GM18505 (cell line): Measurements from ENCODE around the gene DCDC2B.
"Not testable (repeated sequence)": the region's sequence is repeated elsewhere in the genome, so short reads cannot be mapped to it uniquely, and the experiment has no call there.

Source experiments
- ATAC-seq: cut with Tn5 transposase; IDR thresholded peaks from one replicate; pipeline ENCODE4 v1.9.1; 2021; ENCODE audit not compliant: unreplicated experiment
- POLR2A ChIP-seq: IDR thresholded peaks from 4 replicates; pipeline ENCODE4 v1.6.1; 2011; ENCODE audit warnings: borderline replicate concordance; ENCODE audit not compliant: insufficient read depth, insufficient read length; ENCODE audit errors: extremely low read depth

Gene DCDC2B

GRCh38 chr1:32208891-32209328, at the start of gene DCDC2B:
DCDC2B (plus strand) TSS chr1:32209089; CDS start chr1:32209094, 5 bp downstream.
- ATAC-seq = no peak
- TF ChIP-seq POLR2A = no peak

GRCh38 chr1:32159189-32159588, 49.7 kb upstream of the DCDC2B start:
- ATAC-seq = no peak
- TF ChIP-seq POLR2A = no peak

GRCh38 chr1:32163405-32163804, 45.5 kb upstream of the DCDC2B start:
- ATAC-seq = no peak
- no peak for TF ChIP-seq POLR2A

- ATAC-seq = not testable (repeated sequence)
These were observed 43.3 kb upstream of the DCDC2B start for GRCh38 chr1:32165633-32166032.

GRCh38 chr1:32170991-32171390, 37.9 kb upstream of the DCDC2B start:
- no peak for ATAC-seq
- no peak for TF ChIP-seq POLR2A

GRCh38 chr1:32172621-32173245, 36.2 kb upstream of the DCDC2B start:
- ATAC-seq = no peak
- no peak for TF ChIP-seq POLR2A

GRCh38 chr1:32178380-32179192, 30.3 kb upstream of the DCDC2B start:
- no peak for TF ChIP-seq POLR2A
- ATAC-seq = no peak

GRCh38 chr1:32179193-32179442, 29.8 kb upstream of the DCDC2B start:
- TF ChIP-seq POLR2A = no peak
- no peak for ATAC-seq

- peak; percentile 94 for TF ChIP-seq POLR2A
- ATAC-seq = peak; percentile 82
These were observed 29.3 kb upstream of the DCDC2B start, which contains the start of gene TXLNA for GRCh38 chr1:32179443-32180185. TXLNA (plus strand) TSS chr1:32179675; CDS start chr1:32180346, 671 bp downstream.

GRCh38 chr1:32180186-32181060, 28.5 kb upstream of the DCDC2B start:
- ATAC-seq = no peak
- peak; percentile 14 for TF ChIP-seq POLR2A

GRCh38 chr1:32181065-32181464, 27.8 kb upstream of the DCDC2B start:
- no peak for ATAC-seq
- no peak for TF ChIP-seq POLR2A

GRCh38 chr1:32181563-32181962, 27.3 kb upstream of the DCDC2B start:
- no peak for ATAC-seq
- no peak for TF ChIP-seq POLR2A

- ATAC-seq = no peak
- TF ChIP-seq POLR2A = no peak
These were observed 26.8 kb upstream of the DCDC2B start for GRCh38 chr1:32182060-32182459.

- TF ChIP-seq POLR2A = no peak
- no peak for ATAC-seq
These were observed 24.2 kb upstream of the DCDC2B start for GRCh38 chr1:32184650-32185049.

GRCh38 chr1:32186077-32186476, 22.8 kb upstream of the DCDC2B start:
- no peak for ATAC-seq
- no peak for TF ChIP-seq POLR2A
